HG03039 (cell line): ENCODE results near the gene ABCG4.
"Not testable (repeated sequence)": the region's sequence is repeated elsewhere in the genome, so short reads cannot be mapped to it uniquely, and the experiment has no call there.

Source experiments
- ATAC-seq: cut with Tn5 transposase; IDR thresholded peaks from one replicate; pipeline ENCODE4 v1.9.1; 2021; ENCODE audit warnings: mild to moderate bottlenecking, moderate library complexity; ENCODE audit not compliant: unreplicated experiment

Gene ABCG4

GRCh38 chr11:119180729-119181676 is 32.2 kb downstream of the ABCG4 start:
- ATAC-seq, result no peak

GRCh38 chr11:119181677-119182412 is 33.0 kb downstream of the ABCG4 start:
- ATAC-seq, result no peak

- not testable (repeated sequence) for ATAC-seq
Observed at GRCh38 chr11:119184399-119184798, 35.5 kb downstream of the ABCG4 start.

GRCh38 chr11:119185981-119186634 is 37.3 kb downstream of the ABCG4 start:
- ATAC-seq, result no peak

- no peak for ATAC-seq
Observed at GRCh38 chr11:119187123-119187892, 38.5 kb downstream of the ABCG4 start.

- no peak for ATAC-seq
Observed at GRCh38 chr11:119188067-119188466, 39.2 kb downstream of the ABCG4 start.

- no peak for ATAC-seq
Observed at GRCh38 chr11:119188887-119189286, 40.0 kb downstream of the ABCG4 start.

GRCh38 chr11:119189393-119189792 is 40.5 kb downstream of the ABCG4 start:
- no peak for ATAC-seq

GRCh38 chr11:119190531-119190930 is 41.7 kb downstream of the ABCG4 start:
- no peak for ATAC-seq

- not testable (repeated sequence) for ATAC-seq
Observed at GRCh38 chr11:119191265-119191664, 42.4 kb downstream of the ABCG4 start.

- no peak for ATAC-seq
Observed at GRCh38 chr11:119192111-119192510, 43.3 kb downstream of the ABCG4 start.

GRCh38 chr11:119193001-119193400 is 44.1 kb downstream of the ABCG4 start:
- ATAC-seq, result no peak

GRCh38 chr11:119193626-119194025 is 44.8 kb downstream of the ABCG4 start:
- no peak for ATAC-seq

GRCh38 chr11:119194811-119195440 is 46.1 kb downstream of the ABCG4 start:
- no peak for ATAC-seq

- ATAC-seq, result no peak
Observed at GRCh38 chr11:119195680-119196079, 46.8 kb downstream of the ABCG4 start.

GRCh38 chr11:119196833-119197483 is 48.1 kb downstream of the ABCG4 start:
- no peak for ATAC-seq

GRCh38 chr11:119198925-119199324 is 50.1 kb downstream of the ABCG4 start:
- no peak for ATAC-seq

- not testable (repeated sequence) for ATAC-seq
Observed at GRCh38 chr11:119201236-119201635, 52.4 kb downstream of the ABCG4 start.

- no peak for ATAC-seq
Observed at GRCh38 chr11:119202554-119202953, 53.7 kb downstream of the ABCG4 start.

- no peak for ATAC-seq
Observed at GRCh38 chr11:119204066-119204465, 55.2 kb downstream of the ABCG4 start.
